Uterus (tissue), 2 donors: ENCODE measurements around the gene DNMT3A.

Experiments used
- CTCF ChIP-seq, 4 experiments: fragments of 200-600 bp in 2 of 4; fragments of 450-650 bp in 2 of 4; sonication (generic) in 2 of 4; IDR thresholded peaks; one replicate each; pipeline ENCODE4 v1.5.1; 2016 to 2019; ENCODE audit warnings: antibody characterized with exemption in 4 of 4, mild to moderate bottlenecking in 2 of 4, moderate library complexity in 1 of 4
- POLR2A ChIP-seq, 2 donors: fragments of 450-650 bp; IDR thresholded peaks; one replicate each; pipeline ENCODE4 v1.6.1; 2016; ENCODE audit warnings: antibody characterized with exemption in 2 of 2, mild to moderate bottlenecking in 1 of 2, moderate library complexity in 1 of 2

GRCh38 chr2:25198576-25198975, 143.1 kb downstream of the DNMT3A start:
- TF ChIP-seq CTCF (IDR thresholded peaks at IDR 0.05): no peak
- no peak for TF ChIP-seq POLR2A (IDR thresholded peaks at IDR 0.05)
